ENCODE data around the gene XXYLT1. TPM values are rescaled to one million over a fixed set of nuclear protein-coding genes. Genes with fewer than 3 reads are reported as not detected.

XXYLT1 gene
- total RNA-seq, 1 donor from 2014 or later: 42.9 TPM

DNA sequence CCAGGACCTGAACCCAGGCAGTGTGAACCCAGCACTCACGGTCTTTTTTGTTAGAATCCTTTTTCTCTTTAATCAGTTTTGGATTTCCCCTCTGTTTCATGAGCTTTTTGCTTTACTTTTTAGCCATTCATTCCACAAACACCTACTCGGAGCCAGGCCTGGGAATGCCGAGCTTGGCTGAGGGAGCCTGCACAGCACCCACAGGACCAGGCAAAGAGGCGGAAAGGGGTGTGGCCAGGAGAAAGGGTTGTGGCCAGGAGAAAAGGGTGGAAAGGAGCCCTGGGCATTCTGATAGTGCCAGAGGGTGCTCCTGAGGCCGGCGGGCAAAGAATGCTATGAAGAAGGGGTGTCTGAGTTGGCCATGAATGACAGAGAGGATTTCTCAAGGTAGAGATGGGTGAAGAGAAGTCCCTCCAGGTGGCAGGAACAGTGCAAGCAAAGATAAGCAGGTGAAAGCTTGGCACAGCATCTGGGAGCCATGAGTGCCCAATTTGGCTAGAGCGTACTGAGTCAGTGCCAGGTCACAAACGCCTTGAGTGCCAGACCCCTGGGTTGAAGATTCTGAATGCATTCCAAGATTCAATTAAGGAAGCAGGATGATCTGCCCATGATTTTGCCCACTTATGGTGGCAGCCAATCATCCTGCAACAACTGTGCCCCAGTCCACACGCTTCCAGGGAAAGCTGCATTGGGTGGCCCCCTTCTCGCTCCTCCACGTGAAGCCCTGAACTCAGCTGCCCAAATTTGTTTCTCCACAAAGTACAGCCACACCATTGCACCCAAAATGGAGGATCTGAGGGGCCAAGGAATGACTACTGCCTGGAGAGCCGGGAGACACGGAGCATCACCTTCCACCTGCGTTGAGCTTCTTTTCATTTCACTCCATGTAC lies 157.2 kb downstream of the XXYLT1 start:
- no peak for TF ChIP-seq CTCF (IDR thresholded peaks at IDR 0.05; ENCODE audit: unreplicated experiment)
- H3K27ac Mint-ChIP-seq: no peak overlapping the region

GRCh38 chr3:195113048-195113447 lies 157.9 kb downstream of the XXYLT1 start:
- H3K27me3 Mint-ChIP-seq (ENCODE audit: low read depth): no peaks in the 10 kb centered on the region
- no peaks in the 10 kb centered on the region for H3K9me3 Mint-ChIP-seq
- no peak for TF ChIP-seq CTCF (IDR thresholded peaks at IDR 0.05; ENCODE audit: unreplicated experiment)
- no peak overlapping the region for H3K27ac Mint-ChIP-seq
- peaks cover 6% of the 10 kb centered on the region for H3K4me1 Mint-ChIP-seq
- H3K36me3 Mint-ChIP-seq: no peaks in the 10 kb centered on the region
- DNase-seq (ENCODE audit: low spot score in 2 of 2, unreplicated experiment in 2 of 2): no peak
- no peak overlapping the region for H3K4me3 Mint-ChIP-seq

More for the DNA sequence above, 157.2 kb downstream of the XXYLT1 start:
- Mint-ChIP-seq H3K4me1 (peaks cover 8% of the 10 kb centered on the region), H3K27me3 (ENCODE audit: low read depth) (no peaks in the 10 kb centered on the region), H3K9me3 (no peaks in the 10 kb centered on the region), H3K4me3 (no peak overlapping the region), H3K36me3 (no peaks in the 10 kb centered on the region)
- no peak for DNase-seq (ENCODE audit: low spot score in 2 of 2, unreplicated experiment in 2 of 2)

GRCh38 chr3:195112361-195112791 lies 158.6 kb downstream of the XXYLT1 start:
- Mint-ChIP-seq H3K4me3 (no peak overlapping the region), H3K27ac (no peak overlapping the region)

DNA sequence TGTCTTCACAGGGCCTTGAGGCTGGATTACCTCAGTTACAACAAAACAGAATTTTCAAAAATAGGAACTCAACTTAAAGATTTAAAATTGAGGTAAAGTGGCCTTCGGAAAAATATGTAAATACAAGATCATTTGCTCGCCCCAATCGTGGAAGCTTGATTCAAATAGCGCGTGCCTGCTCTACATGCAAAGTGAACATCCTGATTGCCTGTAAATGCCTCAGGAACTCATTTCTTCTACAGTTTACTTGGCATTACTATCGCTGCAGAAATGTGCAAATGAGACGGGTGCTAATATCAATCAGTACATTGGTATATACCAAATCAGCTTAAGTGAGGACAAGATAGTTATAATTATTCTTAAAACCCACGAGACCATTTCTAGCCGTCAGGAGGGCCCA lies 159.2 kb downstream of the XXYLT1 start:
- H3K4me3 Mint-ChIP-seq: no peak overlapping the region
- TF ChIP-seq CTCF (IDR thresholded peaks at IDR 0.05; ENCODE audit: unreplicated experiment): no peak
- H3K9me3 Mint-ChIP-seq: no peaks in the 10 kb centered on the region
- H3K4me1 Mint-ChIP-seq: peaks cover 5% of the 10 kb centered on the region
- no peaks in the 10 kb centered on the region for H3K36me3 Mint-ChIP-seq
- no peaks in the 10 kb centered on the region for H3K27me3 Mint-ChIP-seq (ENCODE audit: low read depth)
- no peak for DNase-seq (ENCODE audit: low spot score in 2 of 2, unreplicated experiment in 2 of 2)
- H3K27ac Mint-ChIP-seq: no peak overlapping the region

More at GRCh38 chr3:195112361-195112791, 158.6 kb downstream of the XXYLT1 start:
- Mint-ChIP-seq H3K4me1 (peaks cover 5% of the 10 kb centered on the region), H3K9me3 (no peaks in the 10 kb centered on the region), H3K27me3 (ENCODE audit: low read depth) (no peaks in the 10 kb centered on the region), H3K36me3 (no peaks in the 10 kb centered on the region)
- no peak for DNase-seq (ENCODE audit: low spot score in 2 of 2, unreplicated experiment in 2 of 2)
- TF ChIP-seq CTCF (IDR thresholded peaks at IDR 0.05; ENCODE audit: unreplicated experiment): no peak

DNA sequence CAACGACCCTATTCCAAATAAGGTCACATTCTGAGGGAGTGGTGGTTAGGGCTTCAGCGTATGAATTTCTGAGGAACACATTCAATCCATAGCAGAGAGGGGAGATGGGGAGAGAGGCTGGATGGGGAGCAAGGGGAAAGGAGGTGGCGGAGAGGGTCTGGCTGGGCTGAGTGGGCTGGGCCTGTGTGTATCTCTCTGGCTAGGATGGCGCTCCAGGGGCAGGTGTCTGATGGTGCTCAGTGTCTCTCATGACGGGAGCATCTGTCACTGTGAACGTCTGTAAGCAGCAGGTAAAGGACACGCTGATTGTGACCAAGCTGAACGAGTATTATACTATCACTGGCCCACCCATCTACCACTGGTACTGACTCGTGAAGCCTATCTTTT lies 159.6 kb downstream of the XXYLT1 start:
- no peak for TF ChIP-seq CTCF (IDR thresholded peaks at IDR 0.05; ENCODE audit: unreplicated experiment)
- no peak overlapping the region for H3K4me3 Mint-ChIP-seq
- no peaks in the 10 kb centered on the region for H3K9me3 Mint-ChIP-seq
- DNase-seq (ENCODE audit: low spot score in 2 of 2, unreplicated experiment in 2 of 2): no peak
- H3K4me1 Mint-ChIP-seq: peaks cover 6% of the 10 kb centered on the region
- no peaks in the 10 kb centered on the region for H3K27me3 Mint-ChIP-seq (ENCODE audit: low read depth)
- no peak overlapping the region for H3K27ac Mint-ChIP-seq
- H3K36me3 Mint-ChIP-seq: no peaks in the 10 kb centered on the region
